Spleen (tissue), 7 donors: ENCODE data around the gene SLC1A5.
"Not testable (repeated sequence)": the region's sequence is repeated elsewhere in the genome, so short reads cannot be mapped to it uniquely, and the experiment has no call there.

Experiments
- POLR2A ChIP-seq, 3 donors: fragments of 450-650 bp; IDR thresholded peaks; one replicate each; pipeline ENCODE4 v1.5.1; 2017; ENCODE audit warnings: antibody characterized with exemption in 3 of 3, mild to moderate bottlenecking in 1 of 3
- POLR2AphosphoS5 ChIP-seq, 3 donors: sonication (generic); formaldehyde crosslinking; IDR thresholded peaks; one replicate each; pipeline ENCODE4 v1.5.1; 2017; ENCODE audit warnings: antibody characterized with exemption in 3 of 3
- TF ChIP-seq, protein P1 (sequence below), 11 experiments: fragments of 200-600 bp in 7 of 11; fragments of 450-650 bp in 4 of 11; sonication (generic) in 4 of 11; IDR thresholded peaks in 8 of 11; conservative IDR thresholded peaks in 3 of 11; 1 replicate in 7 of 11; 2 replicates in 4 of 11; pipeline versions ENCODE4 v1.4.0 to v1.8.0; 2016 to 2021; ENCODE audit warnings: antibody characterized with exemption in 11 of 11, inconsistent platforms in 4 of 11, mild to moderate bottlenecking in 1 of 11
- donor health status: DM: no; HTN: no; CAD: no; lungs with moderate emphysema.
- donor health status: DM: no; HTN: no; CAD: no.
- donor health status: DM: no; HTN: no; CAD: no.

DNA sequence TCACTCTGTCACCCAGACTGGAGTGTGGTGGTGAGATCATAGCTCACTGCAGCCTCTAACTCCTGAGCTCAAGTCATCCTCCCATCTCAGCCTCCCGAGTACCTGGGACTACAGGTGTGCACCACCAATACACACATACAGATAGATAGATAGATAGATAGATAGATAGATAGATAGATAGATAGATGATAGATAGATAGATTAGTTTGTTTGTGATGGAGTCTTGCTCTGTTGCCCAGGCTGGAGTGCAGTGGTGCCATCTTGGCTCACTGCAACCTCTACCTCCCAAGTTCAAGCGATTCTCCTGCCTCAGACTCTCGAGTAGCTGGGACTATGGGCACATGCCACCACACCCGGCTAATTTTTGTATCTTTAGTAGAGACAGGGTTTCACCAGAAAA is 16.0 kb upstream of the SLC1A5 start:
- TF ChIP-seq, protein P1, sequence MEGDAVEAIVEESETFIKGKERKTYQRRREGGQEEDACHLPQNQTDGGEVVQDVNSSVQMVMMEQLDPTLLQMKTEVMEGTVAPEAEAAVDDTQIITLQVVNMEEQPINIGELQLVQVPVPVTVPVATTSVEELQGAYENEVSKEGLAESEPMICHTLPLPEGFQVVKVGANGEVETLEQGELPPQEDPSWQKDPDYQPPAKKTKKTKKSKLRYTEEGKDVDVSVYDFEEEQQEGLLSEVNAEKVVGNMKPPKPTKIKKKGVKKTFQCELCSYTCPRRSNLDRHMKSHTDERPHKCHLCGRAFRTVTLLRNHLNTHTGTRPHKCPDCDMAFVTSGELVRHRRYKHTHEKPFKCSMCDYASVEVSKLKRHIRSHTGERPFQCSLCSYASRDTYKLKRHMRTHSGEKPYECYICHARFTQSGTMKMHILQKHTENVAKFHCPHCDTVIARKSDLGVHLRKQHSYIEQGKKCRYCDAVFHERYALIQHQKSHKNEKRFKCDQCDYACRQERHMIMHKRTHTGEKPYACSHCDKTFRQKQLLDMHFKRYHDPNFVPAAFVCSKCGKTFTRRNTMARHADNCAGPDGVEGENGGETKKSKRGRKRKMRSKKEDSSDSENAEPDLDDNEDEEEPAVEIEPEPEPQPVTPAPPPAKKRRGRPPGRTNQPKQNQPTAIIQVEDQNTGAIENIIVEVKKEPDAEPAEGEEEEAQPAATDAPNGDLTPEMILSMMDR (IDR thresholded peaks at IDR 0.05 in 8 of 11, conservative IDR thresholded peaks at IDR 0.05 in 3 of 11), result not testable (repeated sequence)
- TF ChIP-seq POLR2AphosphoS5, POLR2A (IDR thresholded peaks at IDR 0.05): not testable (repeated sequence)
